ENCODE results near the gene DCHS1. TPM values are rescaled to one million over a fixed set of nuclear protein-coding genes. Genes with fewer than 3 reads are reported as not detected.

The DCHS1 gene
- total RNA-seq, 1 donor from 2014 or later: 61.4 TPM

DNA sequence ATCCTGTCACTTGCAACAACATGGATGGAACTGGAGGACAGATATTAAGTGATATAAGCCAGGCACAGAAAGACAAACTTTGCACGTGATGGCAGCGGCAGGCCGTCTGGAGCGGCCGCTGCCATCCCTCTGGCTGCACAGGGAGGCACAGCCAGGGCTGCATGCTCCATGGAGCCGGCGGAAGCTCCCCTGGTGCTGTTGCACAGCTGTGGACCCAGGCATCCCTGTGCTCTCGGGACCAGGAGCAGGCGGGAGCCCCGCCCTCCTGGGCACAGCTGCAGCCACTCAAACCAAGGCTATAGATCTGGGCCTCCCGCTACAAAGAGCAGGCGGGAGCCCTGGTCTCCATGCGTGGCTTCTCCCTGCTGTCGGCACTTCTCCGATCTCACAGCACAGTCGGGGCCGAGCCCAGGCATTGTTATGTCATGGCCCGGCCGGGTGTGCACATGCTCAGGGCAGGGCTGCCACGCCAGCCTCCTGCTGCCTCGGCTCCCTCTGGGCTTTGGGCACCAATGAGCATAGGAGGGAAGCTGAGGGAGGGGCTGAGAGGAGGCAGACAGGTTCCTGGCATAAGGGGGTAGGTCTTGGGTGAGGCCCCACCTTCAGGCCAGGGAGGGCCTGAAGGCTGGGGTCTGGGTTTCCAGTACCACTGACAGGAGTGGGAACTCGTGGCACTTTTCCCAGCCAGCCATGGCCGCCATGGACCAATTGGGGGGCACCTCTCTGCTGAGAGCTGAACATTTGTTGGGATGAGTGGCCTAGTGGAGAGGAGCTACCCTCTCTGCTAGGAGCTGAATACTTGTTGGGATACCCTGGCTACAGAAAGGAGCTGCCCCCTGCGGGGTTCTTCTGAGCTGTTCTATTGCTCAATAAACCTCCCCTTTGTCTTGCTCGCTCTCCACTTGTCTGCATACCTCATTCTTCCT is 68.9 kb downstream of the DCHS1 start:
- H3K9me3 Mint-ChIP-seq (ENCODE audit: low read depth): peaks cover 28% of the 10 kb centered on the region
- no peak overlapping the region for H3K4me3 Mint-ChIP-seq (ENCODE audit: low read depth)
- no peaks in the 10 kb centered on the region for H3K4me1 Mint-ChIP-seq (ENCODE audit: low read depth)
- H3K36me3 Mint-ChIP-seq (ENCODE audit: insufficient read depth): peaks cover 26% of the 10 kb centered on the region
- DNase-seq (ENCODE audit: low spot score, unreplicated experiment): no peak
- no peak overlapping the region for H3K27ac Mint-ChIP-seq
- no peak for TF ChIP-seq CTCF (IDR thresholded peaks at IDR 0.05; ENCODE audit: unreplicated experiment)
- H3K27me3 Mint-ChIP-seq: no peaks in the 10 kb centered on the region

DNA sequence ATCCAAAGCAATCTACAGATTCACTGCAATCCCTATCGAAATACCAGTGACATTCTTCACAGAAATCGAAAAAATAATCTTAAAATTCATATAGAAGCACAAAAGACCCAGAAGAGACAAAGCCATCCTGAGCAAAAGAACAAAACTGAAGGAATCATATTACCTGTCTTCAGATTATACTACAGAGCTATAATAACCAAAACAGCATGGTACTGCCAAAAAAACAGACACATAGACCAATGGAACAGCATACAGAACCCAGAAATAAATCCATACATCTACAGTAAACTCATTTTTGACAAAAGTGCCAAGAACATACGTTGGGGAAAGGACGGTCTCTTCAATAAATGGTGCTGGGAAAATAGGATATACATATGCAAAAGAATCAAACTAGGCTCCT is 71.1 kb downstream of the DCHS1 start:
- TF ChIP-seq CTCF (IDR thresholded peaks at IDR 0.05; ENCODE audit: unreplicated experiment): no peak
- peaks cover 27% of the 10 kb centered on the region for H3K36me3 Mint-ChIP-seq (ENCODE audit: insufficient read depth)
- DNase-seq (ENCODE audit: low spot score, unreplicated experiment): no peak
- H3K27ac Mint-ChIP-seq: no peak overlapping the region
- H3K27me3 Mint-ChIP-seq: no peaks in the 10 kb centered on the region
- H3K4me1 Mint-ChIP-seq (ENCODE audit: low read depth): no peaks in the 10 kb centered on the region
- H3K4me3 Mint-ChIP-seq (ENCODE audit: low read depth): no peak overlapping the region
- peaks cover 28% of the 10 kb centered on the region for H3K9me3 Mint-ChIP-seq (ENCODE audit: low read depth)

- Mint-ChIP-seq H3K27me3 (no peaks in the 10 kb centered on the region), H3K4me3 (ENCODE audit: low read depth) (no peak overlapping the region), H3K27ac (no peak overlapping the region), H3K4me1 (ENCODE audit: low read depth) (no peaks in the 10 kb centered on the region), H3K9me3 (ENCODE audit: low read depth) (peaks cover 28% of the 10 kb centered on the region), H3K36me3 (ENCODE audit: insufficient read depth) (peaks cover 25% of the 10 kb centered on the region)
- no peak for DNase-seq (ENCODE audit: low spot score, unreplicated experiment)
- no peak for TF ChIP-seq CTCF (IDR thresholded peaks at IDR 0.05; ENCODE audit: unreplicated experiment)
These were observed 72.0 kb downstream of the DCHS1 start for GRCh38 chr11:6583584-6583983.

DNA sequence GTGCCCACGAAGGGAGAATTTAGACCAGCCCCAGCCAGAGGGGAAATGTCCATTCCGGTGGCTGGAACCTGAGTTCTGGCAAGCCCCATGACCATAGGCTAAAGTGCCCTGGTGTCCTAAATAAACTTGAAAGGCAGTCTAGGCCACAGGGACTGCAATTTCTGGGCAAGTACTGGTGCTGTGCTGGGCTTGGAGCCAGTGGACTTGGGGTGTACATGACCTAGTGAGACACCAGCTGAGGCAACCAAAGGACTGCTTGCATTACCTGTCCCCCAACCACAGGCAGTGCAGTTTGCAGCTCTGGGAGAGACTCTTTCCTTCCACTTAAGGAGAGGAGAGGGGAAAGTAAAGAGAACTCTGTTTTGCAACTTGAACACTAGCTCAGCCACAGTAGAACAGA is 75.9 kb downstream of the DCHS1 start:
- Mint-ChIP-seq H3K9me3 (ENCODE audit: low read depth) (peaks cover 25% of the 10 kb centered on the region), H3K36me3 (ENCODE audit: insufficient read depth) (peaks cover 20% of the 10 kb centered on the region), H3K27ac (no peak overlapping the region), H3K4me3 (ENCODE audit: low read depth) (no peak overlapping the region), H3K4me1 (ENCODE audit: low read depth) (no peaks in the 10 kb centered on the region), H3K27me3 (no peaks in the 10 kb centered on the region)
- TF ChIP-seq CTCF (IDR thresholded peaks at IDR 0.05; ENCODE audit: unreplicated experiment): no peak
- no peak for DNase-seq (ENCODE audit: low spot score, unreplicated experiment)

DNA sequence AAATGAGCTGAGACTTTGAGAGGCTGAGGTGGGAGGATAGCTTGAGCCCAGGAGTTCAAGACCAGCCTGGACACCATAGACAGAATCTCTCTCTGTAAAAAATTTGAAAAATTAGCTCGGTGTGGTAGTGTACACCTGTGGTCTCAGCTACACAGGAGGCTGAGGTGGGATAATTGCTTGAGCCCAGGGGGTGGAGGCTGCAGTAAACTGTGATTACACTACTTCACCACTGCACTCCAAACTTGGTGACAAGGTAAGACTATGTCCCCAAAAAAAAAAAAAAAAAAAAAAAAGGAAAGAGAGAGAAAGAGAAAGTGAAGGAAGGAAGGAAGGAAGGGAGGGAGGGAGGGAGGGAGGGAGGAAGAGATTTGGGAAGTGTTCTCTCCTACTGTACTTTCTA is 77.5 kb downstream of the DCHS1 start:
- DNase-seq (ENCODE audit: low spot score, unreplicated experiment): no peak
- no peaks in the 10 kb centered on the region for H3K27me3 Mint-ChIP-seq
- no peak for TF ChIP-seq CTCF (IDR thresholded peaks at IDR 0.05; ENCODE audit: unreplicated experiment)

More for the DNA sequence above, 77.5 kb downstream of the DCHS1 start:
- Mint-ChIP-seq H3K27ac (no peak overlapping the region), H3K4me3 (ENCODE audit: low read depth) (no peak overlapping the region), H3K36me3 (ENCODE audit: insufficient read depth) (peaks cover 8% of the 10 kb centered on the region), H3K4me1 (ENCODE audit: low read depth) (no peaks in the 10 kb centered on the region), H3K9me3 (ENCODE audit: low read depth) (peaks cover 9% of the 10 kb centered on the region)

Data from progenitor cell of endocrine pancreas (in vitro differentiated cells).